ENCODE data around the gene PCED1B. TPM values are rescaled to one million over a fixed set of nuclear protein-coding genes. Genes with fewer than 3 reads are reported as not detected.
"Not testable (repeated sequence)": the region's sequence is repeated elsewhere in the genome, so short reads cannot be mapped to it uniquely, and the experiment has no call there.

The PCED1B gene
- total RNA-seq, 1 experiment from 2014 or later, result 6.6 TPM

DNA sequence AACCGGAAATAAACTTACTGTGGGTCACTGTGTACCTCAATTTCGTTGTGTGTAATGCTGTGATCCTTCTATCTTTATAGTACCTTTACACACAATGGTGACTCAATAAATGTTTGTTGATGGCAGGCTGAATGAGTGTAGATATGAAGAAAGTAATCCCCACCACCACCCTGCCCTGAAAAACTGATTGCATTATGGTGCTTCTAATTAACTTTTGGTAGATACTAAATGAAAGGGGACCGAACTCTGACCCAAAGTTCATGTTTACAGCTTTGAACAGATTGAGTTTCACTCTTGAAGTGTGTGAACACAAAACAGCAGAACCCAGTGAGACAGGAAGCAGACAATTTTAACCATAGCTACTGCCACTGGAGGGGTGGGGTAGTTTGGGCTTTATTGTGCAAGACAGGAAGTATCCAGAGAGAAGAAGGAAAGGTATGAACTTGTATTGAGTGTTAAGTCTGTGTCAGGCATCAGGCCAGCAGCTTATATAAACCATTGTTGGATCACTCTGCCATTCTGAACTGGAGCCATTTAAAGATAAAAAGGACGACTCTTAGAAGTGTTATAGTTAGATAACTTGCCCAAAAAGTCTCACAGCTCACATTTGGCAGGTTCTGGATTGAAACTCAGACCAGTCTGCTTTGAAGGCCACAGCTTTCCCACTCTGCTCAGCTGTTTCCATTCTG, 197.3 kb downstream of the PCED1B start:
- no peak for DNase-seq (ENCODE audit: low spot score)
- no peaks in the 10 kb centered on the region for H3K27me3 Mint-ChIP-seq (ENCODE audit: low read depth)
- peaks cover 4% of the 10 kb centered on the region; the same call in 1 of the 2 replicates for H3K9me3 Mint-ChIP-seq
- POLR2A ChIA-PET, result no interaction called here
- ATAC-seq, result no peak
- peaks cover 5% of the 10 kb centered on the region; the same call in 1 of the 2 replicates for H3K4me1 Mint-ChIP-seq
- no peak overlapping the region for H3K4me3 Mint-ChIP-seq
- no peak overlapping the region for H3K27ac Mint-ChIP-seq
- CTCF ChIA-PET, result no interaction called here
- H3K36me3 Mint-ChIP-seq, result no peaks in the 10 kb centered on the region
- TF ChIP-seq, protein P1, sequence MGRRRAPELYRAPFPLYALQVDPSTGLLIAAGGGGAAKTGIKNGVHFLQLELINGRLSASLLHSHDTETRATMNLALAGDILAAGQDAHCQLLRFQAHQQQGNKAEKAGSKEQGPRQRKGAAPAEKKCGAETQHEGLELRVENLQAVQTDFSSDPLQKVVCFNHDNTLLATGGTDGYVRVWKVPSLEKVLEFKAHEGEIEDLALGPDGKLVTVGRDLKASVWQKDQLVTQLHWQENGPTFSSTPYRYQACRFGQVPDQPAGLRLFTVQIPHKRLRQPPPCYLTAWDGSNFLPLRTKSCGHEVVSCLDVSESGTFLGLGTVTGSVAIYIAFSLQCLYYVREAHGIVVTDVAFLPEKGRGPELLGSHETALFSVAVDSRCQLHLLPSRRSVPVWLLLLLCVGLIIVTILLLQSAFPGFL (CRISPR knock-in tag; IDR thresholded peaks at IDR 0.05; ENCODE audit: borderline replicate concordance), result no peak
- TF ChIP-seq, protein P2, sequence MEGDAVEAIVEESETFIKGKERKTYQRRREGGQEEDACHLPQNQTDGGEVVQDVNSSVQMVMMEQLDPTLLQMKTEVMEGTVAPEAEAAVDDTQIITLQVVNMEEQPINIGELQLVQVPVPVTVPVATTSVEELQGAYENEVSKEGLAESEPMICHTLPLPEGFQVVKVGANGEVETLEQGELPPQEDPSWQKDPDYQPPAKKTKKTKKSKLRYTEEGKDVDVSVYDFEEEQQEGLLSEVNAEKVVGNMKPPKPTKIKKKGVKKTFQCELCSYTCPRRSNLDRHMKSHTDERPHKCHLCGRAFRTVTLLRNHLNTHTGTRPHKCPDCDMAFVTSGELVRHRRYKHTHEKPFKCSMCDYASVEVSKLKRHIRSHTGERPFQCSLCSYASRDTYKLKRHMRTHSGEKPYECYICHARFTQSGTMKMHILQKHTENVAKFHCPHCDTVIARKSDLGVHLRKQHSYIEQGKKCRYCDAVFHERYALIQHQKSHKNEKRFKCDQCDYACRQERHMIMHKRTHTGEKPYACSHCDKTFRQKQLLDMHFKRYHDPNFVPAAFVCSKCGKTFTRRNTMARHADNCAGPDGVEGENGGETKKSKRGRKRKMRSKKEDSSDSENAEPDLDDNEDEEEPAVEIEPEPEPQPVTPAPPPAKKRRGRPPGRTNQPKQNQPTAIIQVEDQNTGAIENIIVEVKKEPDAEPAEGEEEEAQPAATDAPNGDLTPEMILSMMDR (IDR thresholded peaks at IDR 0.05), result no peak
- TF ChIP-seq JAZF1 (CRISPR knock-in tag; IDR thresholded peaks at IDR 0.05) (no peak), IRF2 (CRISPR knock-in tag; IDR thresholded peaks at IDR 0.05; ENCODE audit: borderline replicate concordance, low read depth) (no peak), NR3C1 (CRISPR knock-in tag; conservative IDR thresholded peaks at IDR 0.05; ENCODE audit: low read depth) (no peak), SMAD3 (CRISPR knock-in tag; IDR thresholded peaks at IDR 0.05; ENCODE audit: borderline replicate concordance) (no peak), TCF7 (CRISPR knock-in tag; IDR thresholded peaks at IDR 0.05; ENCODE audit: low read depth) (no peak), ETV6 (CRISPR knock-in tag; IDR thresholded peaks at IDR 0.05) (no peak), GABPB1 (CRISPR knock-in tag; IDR thresholded peaks at IDR 0.05) (no peak), ESRRA (CRISPR knock-in tag; IDR thresholded peaks at IDR 0.05; ENCODE audit: borderline replicate concordance) (no peak), TEAD4 (CRISPR knock-in tag; IDR thresholded peaks at IDR 0.05) (no peak), GRHL2 (CRISPR knock-in tag; IDR thresholded peaks at IDR 0.05; ENCODE audit: insufficient replicate concordance, severe bottlenecking) (no peak), ZNF423 (CRISPR knock-in tag; IDR thresholded peaks at IDR 0.05) (no peak), RORB (CRISPR knock-in tag; IDR thresholded peaks at IDR 0.05) (no peak), TP53 (CRISPR knock-in tag; IDR thresholded peaks at IDR 0.05) (no peak)
- TF ChIP-seq, protein P3, sequence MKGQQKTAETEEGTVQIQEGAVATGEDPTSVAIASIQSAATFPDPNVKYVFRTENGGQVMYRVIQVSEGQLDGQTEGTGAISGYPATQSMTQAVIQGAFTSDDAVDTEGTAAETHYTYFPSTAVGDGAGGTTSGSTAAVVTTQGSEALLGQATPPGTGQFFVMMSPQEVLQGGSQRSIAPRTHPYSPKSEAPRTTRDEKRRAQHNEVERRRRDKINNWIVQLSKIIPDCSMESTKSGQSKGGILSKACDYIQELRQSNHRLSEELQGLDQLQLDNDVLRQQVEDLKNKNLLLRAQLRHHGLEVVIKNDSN (CRISPR knock-in tag; IDR thresholded peaks at IDR 0.05), result no peak
- TF ChIP-seq, protein P4, sequence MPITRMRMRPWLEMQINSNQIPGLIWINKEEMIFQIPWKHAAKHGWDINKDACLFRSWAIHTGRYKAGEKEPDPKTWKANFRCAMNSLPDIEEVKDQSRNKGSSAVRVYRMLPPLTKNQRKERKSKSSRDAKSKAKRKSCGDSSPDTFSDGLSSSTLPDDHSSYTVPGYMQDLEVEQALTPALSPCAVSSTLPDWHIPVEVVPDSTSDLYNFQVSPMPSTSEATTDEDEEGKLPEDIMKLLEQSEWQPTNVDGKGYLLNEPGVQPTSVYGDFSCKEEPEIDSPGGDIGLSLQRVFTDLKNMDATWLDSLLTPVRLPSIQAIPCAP (CRISPR knock-in tag; IDR thresholded peaks at IDR 0.05), result no peak

DNA sequence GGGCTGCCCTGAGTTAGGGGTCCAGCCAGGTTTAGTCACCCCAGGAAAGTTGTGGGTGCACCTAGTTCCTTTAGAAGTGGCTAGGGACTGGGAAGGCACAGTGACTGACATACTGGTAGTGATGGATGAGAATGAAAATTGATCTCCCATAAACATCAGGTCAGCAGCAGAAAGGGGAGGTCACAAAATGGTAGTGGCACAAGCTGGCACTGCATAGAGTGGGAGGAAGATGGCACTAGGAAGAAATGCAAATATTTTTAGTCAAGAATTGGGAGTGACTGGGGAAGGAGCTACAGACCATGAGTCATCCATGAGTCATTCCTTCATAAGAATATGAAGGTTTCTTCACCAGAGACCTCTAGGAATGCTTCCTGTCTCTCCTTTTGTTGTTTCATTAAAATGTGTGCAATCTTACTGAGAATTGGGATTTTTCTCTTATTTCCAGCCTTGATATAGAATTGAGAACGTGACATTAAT, 198.6 kb downstream of the PCED1B start:
- Mint-ChIP-seq H3K4me3 (no peak overlapping the region), H3K27ac (no peak overlapping the region), H3K4me1 (peaks cover 9% of the 10 kb centered on the region), H3K27me3 (ENCODE audit: low read depth) (no peaks in the 10 kb centered on the region), H3K9me3 (peaks cover 4% of the 10 kb centered on the region; the same call in 1 of the 2 replicates), H3K36me3 (no peaks in the 10 kb centered on the region)
- DNase-seq (ENCODE audit: low spot score) (no peak), ATAC-seq (no peak)
- ChIA-PET POLR2A (no interaction called here), CTCF (no interaction called here)
- TF ChIP-seq RORB (CRISPR knock-in tag; IDR thresholded peaks at IDR 0.05) (no peak), TEAD4 (CRISPR knock-in tag; IDR thresholded peaks at IDR 0.05) (no peak), ELF4 (CRISPR knock-in tag; IDR thresholded peaks at IDR 0.05; ENCODE audit: low read depth) (no peak)

DNA sequence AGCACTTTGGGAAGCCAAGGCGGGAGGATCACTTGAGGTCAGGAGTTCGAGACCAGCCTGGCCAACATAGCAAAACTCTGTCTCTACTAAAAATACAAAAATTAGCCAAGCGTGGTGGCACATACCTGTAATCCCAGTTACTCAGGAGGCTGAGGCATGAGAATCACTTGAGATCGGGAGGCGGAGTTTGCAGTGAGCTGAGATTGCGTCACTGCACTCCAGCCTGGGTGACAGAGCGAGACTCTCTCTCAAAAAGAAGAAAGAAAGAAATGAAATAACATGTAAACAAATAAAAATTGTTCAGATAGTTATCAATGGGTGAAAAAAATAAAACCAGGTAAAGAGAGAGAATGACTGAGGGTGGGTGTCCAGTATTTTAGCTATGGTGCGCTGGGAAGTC, 200.3 kb downstream of the PCED1B start:
- H3K36me3 Mint-ChIP-seq; ATAC-seq; H3K4me3 Mint-ChIP-seq; H3K27me3 Mint-ChIP-seq (ENCODE audit: low read depth); DNase-seq (ENCODE audit: low spot score); H3K9me3 Mint-ChIP-seq; POLR2A ChIA-PET; H3K27ac Mint-ChIP-seq; CTCF ChIA-PET: not testable (repeated sequence)
- H3K4me1 Mint-ChIP-seq, result peaks cover 16% of the 10 kb centered on the region

Data from WTC11 (cell line).